SK-N-SH treated with all-trans-retinoic acid at 6 μM for 48 hours (cell line): ENCODE measurements around the gene ASAH2.

Source experiments
- ARNTL ChIP-seq: fragments of 450-650 bp; formaldehyde crosslinking; IDR thresholded peaks from 2 replicates; pipeline ENCODE4 v1.5.0; 2020; ENCODE audit warnings: low read depth, mild to moderate bottlenecking, moderate library complexity, borderline replicate concordance
- BACH2 ChIP-seq: fragments of 250-450 bp; sonication (Bioruptor Pico); IDR thresholded peaks from 2 replicates; pipeline ENCODE4 v1.9.0; 2021; ENCODE audit warnings: mild to moderate bottlenecking, borderline replicate concordance
- GLIS3 ChIP-seq: fragments of 250-450 bp; sonication (Bioruptor Pico); IDR thresholded peaks from 2 replicates; pipeline ENCODE4 v1.5.0; 2020; ENCODE audit warnings: mild to moderate bottlenecking, moderate library complexity
- ISL1 ChIP-seq: fragments of 250-450 bp; sonication (Bioruptor Pico); IDR thresholded peaks from 2 replicates; pipeline ENCODE4 v2.1.2; 2022; ENCODE audit warnings: mild to moderate bottlenecking, moderate library complexity
- PPARA ChIP-seq: fragments of 250-450 bp; sonication (Bioruptor Pico); IDR thresholded peaks from 2 replicates; pipeline ENCODE4 v1.5.0; 2020; ENCODE audit warnings: mild to moderate bottlenecking, borderline replicate concordance
- TCF4 ChIP-seq: fragments of 250-450 bp; sonication (Bioruptor Pico); IDR thresholded peaks from 2 replicates; pipeline ENCODE4 v1.8.0; 2021; ENCODE audit warnings: mild to moderate bottlenecking, moderate library complexity, borderline replicate concordance
- ZFP3 ChIP-seq: fragments of 250-450 bp; sonication (Bioruptor Pico); IDR thresholded peaks from 2 replicates; pipeline ENCODE4 v1.5.0; 2020; ENCODE audit warnings: mild to moderate bottlenecking, moderate library complexity
- ZFP30 ChIP-seq: fragments of 450-650 bp; formaldehyde crosslinking; IDR thresholded peaks from 2 replicates; pipeline ENCODE4 v1.5.0; 2022; ENCODE audit warnings: mild to moderate bottlenecking, moderate library complexity
- ZNF565 ChIP-seq: fragments of 450-650 bp; formaldehyde crosslinking; conservative IDR thresholded peaks from 2 replicates; pipeline ENCODE4 v1.5.0; 2020; ENCODE audit warnings: low read depth, mild to moderate bottlenecking, moderate library complexity
- ZNF70 ChIP-seq: fragments of 450-650 bp; formaldehyde crosslinking; IDR thresholded peaks from 2 replicates; pipeline ENCODE4 v1.5.0; 2020; ENCODE audit warnings: mild to moderate bottlenecking, moderate library complexity
- TF ChIP-seq, protein P1 (sequence below): fragments of 250-450 bp; sonication (Bioruptor Pico); IDR thresholded peaks from 2 replicates; pipeline ENCODE4 v1.8.0; 2020; ENCODE audit warnings: mild to moderate bottlenecking, moderate library complexity, borderline replicate concordance
- TF ChIP-seq, protein P2 (sequence below): fragments of 250-450 bp; sonication (Bioruptor Pico); IDR thresholded peaks from 2 replicates; pipeline ENCODE4 v1.8.0; 2021; ENCODE audit warnings: low read depth, mild to moderate bottlenecking, moderate library complexity, borderline replicate concordance
- TF ChIP-seq, protein P3 (sequence below): fragments of 250-450 bp; sonication (Bioruptor Pico); IDR thresholded peaks from 2 replicates; pipeline ENCODE4 v1.5.1; 2020; ENCODE audit warnings: low read depth, mild to moderate bottlenecking, moderate library complexity

DNA sequence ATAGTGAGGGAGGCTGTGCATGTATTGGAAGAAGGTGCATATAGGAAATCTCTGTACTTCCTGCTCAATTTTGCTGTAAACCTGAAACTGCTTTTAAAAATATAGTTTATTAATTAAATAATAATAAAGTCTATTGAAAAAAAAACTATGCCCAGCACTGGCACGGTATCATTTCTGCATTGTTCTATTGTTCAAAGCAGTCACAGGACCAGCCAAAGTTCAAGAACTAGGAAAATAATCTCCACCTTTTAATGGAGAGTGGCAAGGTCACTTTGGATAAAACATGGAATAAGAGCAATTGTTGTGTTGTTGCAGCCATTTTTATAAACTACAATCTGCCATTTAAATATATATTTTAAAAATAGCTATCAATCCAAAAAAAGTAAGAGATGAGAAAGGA, 24.7 kb downstream of the ASAH2 start:
- TF ChIP-seq ZFP30 (CRISPR knock-in tag) (no peak), ARNTL (CRISPR knock-in tag) (no peak), ZFP3 (no peak), ZNF565 (CRISPR knock-in tag) (no peak), PPARA (CRISPR knock-in tag) (no peak), TCF4 (CRISPR knock-in tag) (no peak), ZNF70 (CRISPR knock-in tag) (no peak), ISL1 (CRISPR knock-in tag) (no peak), BACH2 (no peak), GLIS3 (CRISPR knock-in tag) (no peak)
- TF ChIP-seq, protein P1, sequence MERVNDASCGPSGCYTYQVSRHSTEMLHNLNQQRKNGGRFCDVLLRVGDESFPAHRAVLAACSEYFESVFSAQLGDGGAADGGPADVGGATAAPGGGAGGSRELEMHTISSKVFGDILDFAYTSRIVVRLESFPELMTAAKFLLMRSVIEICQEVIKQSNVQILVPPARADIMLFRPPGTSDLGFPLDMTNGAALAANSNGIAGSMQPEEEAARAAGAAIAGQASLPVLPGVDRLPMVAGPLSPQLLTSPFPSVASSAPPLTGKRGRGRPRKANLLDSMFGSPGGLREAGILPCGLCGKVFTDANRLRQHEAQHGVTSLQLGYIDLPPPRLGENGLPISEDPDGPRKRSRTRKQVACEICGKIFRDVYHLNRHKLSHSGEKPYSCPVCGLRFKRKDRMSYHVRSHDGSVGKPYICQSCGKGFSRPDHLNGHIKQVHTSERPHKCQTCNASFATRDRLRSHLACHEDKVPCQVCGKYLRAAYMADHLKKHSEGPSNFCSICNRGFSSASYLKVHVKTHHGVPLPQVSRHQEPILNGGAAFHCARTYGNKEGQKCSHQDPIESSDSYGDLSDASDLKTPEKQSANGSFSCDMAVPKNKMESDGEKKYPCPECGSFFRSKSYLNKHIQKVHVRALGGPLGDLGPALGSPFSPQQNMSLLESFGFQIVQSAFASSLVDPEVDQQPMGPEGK: no peak
- TF ChIP-seq, protein P2, sequence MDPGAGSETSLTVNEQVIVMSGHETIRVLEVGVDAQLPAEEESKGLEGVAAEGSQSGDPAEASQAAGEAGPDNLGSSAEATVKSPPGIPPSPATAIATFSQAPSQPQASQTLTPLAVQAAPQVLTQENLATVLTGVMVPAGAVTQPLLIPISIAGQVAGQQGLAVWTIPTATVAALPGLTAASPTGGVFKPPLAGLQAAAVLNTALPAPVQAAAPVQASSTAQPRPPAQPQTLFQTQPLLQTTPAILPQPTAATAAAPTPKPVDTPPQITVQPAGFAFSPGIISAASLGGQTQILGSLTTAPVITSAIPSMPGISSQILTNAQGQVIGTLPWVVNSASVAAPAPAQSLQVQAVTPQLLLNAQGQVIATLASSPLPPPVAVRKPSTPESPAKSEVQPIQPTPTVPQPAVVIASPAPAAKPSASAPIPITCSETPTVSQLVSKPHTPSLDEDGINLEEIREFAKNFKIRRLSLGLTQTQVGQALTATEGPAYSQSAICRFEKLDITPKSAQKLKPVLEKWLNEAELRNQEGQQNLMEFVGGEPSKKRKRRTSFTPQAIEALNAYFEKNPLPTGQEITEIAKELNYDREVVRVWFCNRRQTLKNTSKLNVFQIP (CRISPR knock-in tag): no peak
- TF ChIP-seq, protein P3, sequence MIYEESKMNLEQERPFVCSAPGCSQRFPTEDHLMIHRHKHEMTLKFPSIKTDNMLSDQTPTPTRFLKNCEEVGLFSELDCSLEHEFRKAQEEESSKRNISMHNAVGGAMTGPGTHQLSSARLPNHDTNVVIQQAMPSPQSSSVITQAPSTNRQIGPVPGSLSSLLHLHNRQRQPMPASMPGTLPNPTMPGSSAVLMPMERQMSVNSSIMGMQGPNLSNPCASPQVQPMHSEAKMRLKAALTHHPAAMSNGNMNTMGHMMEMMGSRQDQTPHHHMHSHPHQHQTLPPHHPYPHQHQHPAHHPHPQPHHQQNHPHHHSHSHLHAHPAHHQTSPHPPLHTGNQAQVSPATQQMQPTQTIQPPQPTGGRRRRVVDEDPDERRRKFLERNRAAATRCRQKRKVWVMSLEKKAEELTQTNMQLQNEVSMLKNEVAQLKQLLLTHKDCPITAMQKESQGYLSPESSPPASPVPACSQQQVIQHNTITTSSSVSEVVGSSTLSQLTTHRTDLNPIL (CRISPR knock-in tag): no peak
